Muscle layer of duodenum (tissue), 2 donors: ENCODE data around the gene GNG7.
"Not testable (repeated sequence)": the region's sequence is repeated elsewhere in the genome, so short reads cannot be mapped to it uniquely, and the experiment has no call there.

Experiments used
- H3K27ac ChIP-seq: one replicate; pipeline ENCODE4 v1.7.0; 2013; ENCODE audit warnings: mild to moderate bottlenecking, low read length
- H3K27me3 ChIP-seq: one replicate; pipeline ENCODE4 v1.7.0; 2013; ENCODE audit warnings: low read depth, mild to moderate bottlenecking, control low read depth, low read length
- H3K36me3 ChIP-seq, 2 donors: one replicate each; pipeline ENCODE4 v1.7.0; 2013; ENCODE audit warnings: low read length in 2 of 2, control low read depth in 1 of 2, mild to moderate bottlenecking in 1 of 2; ENCODE audit not compliant: insufficient read depth in 2 of 2, control insufficient read depth in 1 of 2
- H3K4me1 ChIP-seq, 2 donors: one replicate each; pipeline ENCODE4 v1.7.0; 2013; ENCODE audit warnings: low read length in 2 of 2, mild to moderate bottlenecking in 2 of 2, control low read depth in 1 of 2, moderate library complexity in 1 of 2; ENCODE audit not compliant: insufficient read depth in 2 of 2, control insufficient read depth in 1 of 2
- H3K4me3 ChIP-seq, 2 donors: one replicate each; pipeline ENCODE4 v1.7.0; 2013; ENCODE audit warnings: low read length in 2 of 2, low read depth in 1 of 2, mild to moderate bottlenecking in 1 of 2
- H3K9me3 ChIP-seq, 2 donors: one replicate each; pipeline ENCODE4 v1.7.0; 2013; ENCODE audit warnings: low read length in 2 of 2, control low read depth in 1 of 2, mild to moderate bottlenecking in 1 of 2; ENCODE audit not compliant: control insufficient read depth in 1 of 2
- donor health status: healthy.

Gene GNG7

GRCh38 chr19:2650515-2650914 lies 52.0 kb downstream of the GNG7 start:
- Histone ChIP-seq H3K36me3 (peaks cover 0 to 3% of the 10 kb centered on the region in 2 donors), H3K4me1 (peaks cover 0 to 3% of the 10 kb centered on the region in 2 donors), H3K4me3 (no peak overlapping the region), H3K27ac (no peak overlapping the region), H3K27me3 (no peaks in the 10 kb centered on the region), H3K9me3 (no peaks in the 10 kb centered on the region)

GRCh38 chr19:2648528-2648937 lies 54.0 kb downstream of the GNG7 start:
- Histone ChIP-seq H3K36me3 (peaks cover 0 to 5% of the 10 kb centered on the region in 2 donors), H3K4me3 (no peak overlapping the region), H3K27me3 (no peaks in the 10 kb centered on the region), H3K9me3 (no peaks in the 10 kb centered on the region), H3K4me1 (no peaks in the 10 kb centered on the region), H3K27ac (no peak overlapping the region)

- Histone ChIP-seq H3K36me3 (peaks cover 0 to 5% of the 10 kb centered on the region in 2 donors), H3K27me3 (no peaks in the 10 kb centered on the region), H3K27ac (no peak overlapping the region), H3K4me1 (no peaks in the 10 kb centered on the region), H3K9me3 (no peaks in the 10 kb centered on the region), H3K4me3 (no peak overlapping the region)
Measured at GRCh38 chr19:2648099-2648498, 54.4 kb downstream of the GNG7 start.

GRCh38 chr19:2646866-2647535 lies 55.5 kb downstream of the GNG7 start:
- Histone ChIP-seq H3K4me3 (no peak overlapping the region), H3K27me3 (no peaks in the 10 kb centered on the region), H3K9me3 (no peaks in the 10 kb centered on the region), H3K4me1 (no peaks in the 10 kb centered on the region), H3K36me3 (peaks cover 0 to 5% of the 10 kb centered on the region in 2 donors), H3K27ac (no peak overlapping the region)

- Histone ChIP-seq H3K27ac (no peak overlapping the region), H3K4me1 (no peaks in the 10 kb centered on the region), H3K36me3 (peaks cover 0 to 5% of the 10 kb centered on the region in 2 donors), H3K9me3 (no peaks in the 10 kb centered on the region), H3K4me3 (no peak overlapping the region), H3K27me3 (no peaks in the 10 kb centered on the region)
Measured at GRCh38 chr19:2645826-2646225, 56.7 kb downstream of the GNG7 start.

GRCh38 chr19:2643123-2643737 lies 59.3 kb downstream of the GNG7 start:
- H3K36me3 ChIP-seq, H3K27ac ChIP-seq, H3K4me3 ChIP-seq, H3K9me3 ChIP-seq, H3K27me3 ChIP-seq, H3K4me1 ChIP-seq: not testable (repeated sequence)

GRCh38 chr19:2641332-2641698 lies 61.2 kb downstream of the GNG7 start:
- Histone ChIP-seq H3K4me3 (no peak overlapping the region), H3K27ac (no peak overlapping the region), H3K9me3 (no peaks in the 10 kb centered on the region), H3K4me1 (peaks cover 0 to 11% of the 10 kb centered on the region in 2 donors), H3K36me3 (peaks cover 0 to 5% of the 10 kb centered on the region in 2 donors), H3K27me3 (no peaks in the 10 kb centered on the region)

- Histone ChIP-seq H3K4me1 (peaks cover 0 to 11% of the 10 kb centered on the region in 2 donors), H3K27ac (no peak overlapping the region), H3K9me3 (no peaks in the 10 kb centered on the region), H3K27me3 (no peaks in the 10 kb centered on the region), H3K36me3 (peaks cover 0 to 4% of the 10 kb centered on the region in 2 donors), H3K4me3 (no peak overlapping the region)
Measured at GRCh38 chr19:2640563-2641331, 61.7 kb downstream of the GNG7 start.

GRCh38 chr19:2639999-2640398 lies 62.5 kb downstream of the GNG7 start:
- H3K27me3 ChIP-seq = no peaks in the 10 kb centered on the region
- H3K36me3 ChIP-seq = no peaks in the 10 kb centered on the region
- peaks cover 0 to 11% of the 10 kb centered on the region in 2 donors for H3K4me1 ChIP-seq
- H3K27ac ChIP-seq = no peak overlapping the region
- no peaks in the 10 kb centered on the region for H3K9me3 ChIP-seq
- H3K4me3 ChIP-seq = no peak overlapping the region

GRCh38 chr19:2638417-2638940 lies 64.0 kb downstream of the GNG7 start:
- Histone ChIP-seq H3K4me3 (no peak overlapping the region), H3K27me3 (no peaks in the 10 kb centered on the region), H3K27ac (no peak overlapping the region), H3K4me1 (peaks cover 0 to 11% of the 10 kb centered on the region in 2 donors), H3K36me3 (no peaks in the 10 kb centered on the region), H3K9me3 (no peaks in the 10 kb centered on the region)

GRCh38 chr19:2636897-2637683 lies 65.4 kb downstream of the GNG7 start:
- Histone ChIP-seq H3K27ac (no peak overlapping the region), H3K36me3 (no peaks in the 10 kb centered on the region), H3K9me3 (no peaks in the 10 kb centered on the region), H3K4me3 (no peak overlapping the region), H3K4me1 (peaks cover 0 to 11% of the 10 kb centered on the region in 2 donors), H3K27me3 (no peaks in the 10 kb centered on the region)
